ENCODE measurements around the gene VWF.

Gene VWF

DNA sequence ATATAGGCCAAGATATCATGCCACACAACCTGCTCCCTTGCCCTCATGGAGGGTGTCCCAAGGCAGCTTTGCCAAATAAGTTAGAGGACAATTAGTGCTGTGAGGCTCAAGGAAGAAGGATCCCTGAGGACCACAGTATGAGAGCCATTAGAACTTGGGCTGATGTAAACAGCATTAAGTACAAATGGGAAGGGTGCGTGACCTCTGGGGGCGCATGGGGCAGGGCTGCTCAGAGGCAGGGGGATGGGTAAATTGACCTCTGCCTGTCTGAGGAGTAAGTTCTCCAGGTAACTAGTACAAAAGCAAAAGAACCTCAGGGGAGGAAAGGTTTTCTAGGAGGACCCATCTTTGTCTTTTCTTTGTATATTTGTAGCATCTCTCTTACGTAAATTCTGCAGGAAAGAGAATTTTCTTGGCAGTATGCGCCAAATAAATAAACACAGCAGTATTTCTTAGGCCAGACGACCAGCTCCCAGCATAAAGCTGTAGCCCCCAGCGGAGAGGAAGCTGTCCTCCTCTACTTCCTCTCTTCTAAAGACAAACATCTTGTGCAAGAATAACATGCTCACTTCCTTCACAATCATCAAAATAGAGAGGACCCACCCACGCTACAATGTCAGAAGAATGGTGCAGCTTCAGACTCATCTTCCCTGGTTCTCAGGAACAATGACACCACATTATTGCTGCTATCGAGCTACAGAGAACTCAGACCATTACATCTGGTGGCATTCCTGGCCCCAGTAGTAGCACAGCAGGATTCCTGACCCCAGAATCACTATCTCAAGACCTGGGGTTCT, 16.4 kb upstream of the VWF start:
- peak; percentile 91 for DNase-seq (ENCODE audit: low read depth)
- no peak overlapping the region for H3K4me3 ChIP-seq (ENCODE audit: low read depth, low read length)
- no peak for TF ChIP-seq CTCF (IDR thresholded peaks at IDR 0.05; ENCODE audit: low read depth, low read length)
- TF ChIP-seq POLR2A (IDR thresholded peaks at IDR 0.05; ENCODE audit: extremely low read depth, insufficient read length) = peak; percentile 26
- no peak for TF ChIP-seq MAX (IDR thresholded peaks at IDR 0.05; ENCODE audit: low read depth, low read length)
- TF ChIP-seq MYC (IDR thresholded peaks at IDR 0.05; ENCODE audit: low read depth, low read length) = peak; percentile 60

DNA sequence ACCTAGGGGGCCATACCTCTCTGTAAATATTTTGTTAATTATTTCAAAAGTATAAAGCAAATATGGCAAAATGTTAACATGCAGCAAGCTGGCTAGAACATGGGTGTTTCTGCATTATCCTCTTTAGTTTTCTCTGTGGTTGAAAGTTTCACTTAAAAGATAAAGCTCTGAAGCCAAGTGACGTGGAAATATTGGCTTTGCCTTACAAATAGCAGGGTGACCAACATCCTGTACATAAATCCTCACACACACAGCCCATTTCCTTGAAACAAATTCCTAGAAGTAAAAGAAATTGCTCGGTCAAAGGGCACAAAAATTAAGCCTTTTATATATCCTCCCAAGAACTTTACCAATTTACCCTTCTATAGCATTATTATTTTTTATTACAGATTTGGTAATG, 10.6 kb upstream of the VWF start:
- TF ChIP-seq POLR2A (IDR thresholded peaks at IDR 0.05; ENCODE audit: extremely low read depth, insufficient read length) (no peak), MAX (IDR thresholded peaks at IDR 0.05; ENCODE audit: low read depth, low read length) (no peak)
- H3K4me3 ChIP-seq (ENCODE audit: low read depth, low read length) = no peak overlapping the region
- DNase-seq (ENCODE audit: low read depth) = no peak

DNA sequence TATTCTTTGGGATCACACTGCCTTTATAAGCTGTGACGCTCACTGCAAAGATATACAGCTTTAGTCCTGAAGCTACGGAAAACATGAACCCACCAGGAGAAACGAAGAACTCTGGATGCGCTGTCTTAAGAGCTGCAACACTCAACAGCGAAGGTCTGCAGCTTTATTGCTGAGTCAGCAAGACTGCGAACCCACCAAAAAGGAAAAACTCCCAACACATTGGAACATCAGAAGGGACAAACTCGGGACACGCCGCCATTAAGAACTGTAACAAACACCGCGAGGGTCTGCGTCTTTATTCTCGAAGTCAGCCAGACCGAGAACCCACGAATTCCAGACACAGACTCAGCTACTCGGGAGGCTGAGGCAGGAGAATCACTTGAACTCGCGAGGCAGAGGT, 9.2 kb upstream of the VWF start:
- TF ChIP-seq MYC (IDR thresholded peaks at IDR 0.05; ENCODE audit: low read depth, low read length) = no peak
- TF ChIP-seq POLR2A (IDR thresholded peaks at IDR 0.05; ENCODE audit: extremely low read depth, insufficient read length) = no peak
- TF ChIP-seq MAX (IDR thresholded peaks at IDR 0.05; ENCODE audit: low read depth, low read length) = no peak
- H3K4me3 ChIP-seq (ENCODE audit: low read depth, low read length) = no peak overlapping the region
- DNase-seq (ENCODE audit: low read depth) = no peak

- no peak for DNase-seq (ENCODE audit: low read depth)
Measured at GRCh38 chr12:6132496-6132895, 8.0 kb upstream of the VWF start.

DNA sequence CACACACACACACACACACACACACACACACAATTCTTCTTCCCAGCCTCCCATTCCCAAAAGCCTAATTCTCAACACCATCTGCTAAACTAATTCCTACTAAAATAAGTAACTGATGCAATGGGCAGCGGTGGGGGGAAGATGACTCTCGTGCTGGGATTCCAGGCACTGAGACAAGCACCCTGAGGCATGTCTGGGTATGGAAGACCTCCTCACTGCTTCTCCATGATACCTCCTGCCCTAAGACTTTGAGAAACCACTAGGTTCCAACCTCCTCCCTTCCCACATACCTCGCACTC, 789 bp upstream of the VWF start:
- TF ChIP-seq MAX (IDR thresholded peaks at IDR 0.05; ENCODE audit: low read depth, low read length) (no peak), CTCF (IDR thresholded peaks at IDR 0.05; ENCODE audit: low read depth, low read length) (no peak), POLR2A (IDR thresholded peaks at IDR 0.05; ENCODE audit: extremely low read depth, insufficient read length) (no peak), MYC (IDR thresholded peaks at IDR 0.05; ENCODE audit: low read depth, low read length) (no peak)
- H3K4me3 ChIP-seq (ENCODE audit: low read depth, low read length) = no peak overlapping the region
- no peak for DNase-seq (ENCODE audit: low read depth)

More at GRCh38 chr12:6132496-6132895, 8.0 kb upstream of the VWF start:
- no peak for TF ChIP-seq POLR2A (IDR thresholded peaks at IDR 0.05; ENCODE audit: extremely low read depth, insufficient read length)
- TF ChIP-seq MYC (IDR thresholded peaks at IDR 0.05; ENCODE audit: low read depth, low read length) = no peak
- TF ChIP-seq CTCF (IDR thresholded peaks at IDR 0.05; ENCODE audit: low read depth, low read length) = no peak
- no peak for TF ChIP-seq MAX (IDR thresholded peaks at IDR 0.05; ENCODE audit: low read depth, low read length)
- no peak overlapping the region for H3K4me3 ChIP-seq (ENCODE audit: low read depth, low read length)

DNA sequence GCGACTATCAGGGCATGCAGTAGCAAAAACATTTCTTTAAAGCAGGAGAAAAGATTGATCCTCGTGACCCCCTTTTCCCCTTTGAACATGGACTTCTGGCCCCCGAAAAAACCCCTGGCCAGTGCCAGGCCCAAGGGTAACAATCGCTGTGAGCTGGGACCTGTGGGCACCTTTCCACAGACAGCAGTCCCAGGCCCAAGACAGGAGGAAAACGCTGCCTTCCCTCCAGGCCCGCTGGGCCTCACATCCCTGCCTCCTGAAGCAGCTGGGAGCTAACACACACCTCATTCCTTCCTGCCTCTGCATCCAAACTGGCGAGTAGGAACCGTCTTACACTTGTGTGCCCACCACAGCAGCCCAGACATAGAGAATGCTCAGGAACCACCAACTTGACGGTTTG, 1.2 kb downstream of the VWF start:
- TF ChIP-seq POLR2A (IDR thresholded peaks at IDR 0.05; ENCODE audit: extremely low read depth, insufficient read length) = no peak
- no peak for TF ChIP-seq MYC (IDR thresholded peaks at IDR 0.05; ENCODE audit: low read depth, low read length)
- TF ChIP-seq CTCF (IDR thresholded peaks at IDR 0.05; ENCODE audit: low read depth, low read length) = no peak
- no peak for TF ChIP-seq MAX (IDR thresholded peaks at IDR 0.05; ENCODE audit: low read depth, low read length)

More for the DNA sequence above, 1.2 kb downstream of the VWF start:
- no peak overlapping the region for H3K4me3 ChIP-seq (ENCODE audit: low read depth, low read length)
- DNase-seq (ENCODE audit: low read depth) = no peak

Measured in NB4 (cell line).